GM18508 (cell line): ENCODE results near the gene ALDH4A1.
"Not testable (repeated sequence)": the region's sequence is repeated elsewhere in the genome, so short reads cannot be mapped to it uniquely, and the experiment has no call there.

ENCODE experiments used
- ATAC-seq: cut with Tn5 transposase; IDR thresholded peaks from one replicate; pipeline ENCODE4 v1.9.1; 2021; ENCODE audit warnings: moderate number of reproducible peaks; ENCODE audit not compliant: insufficient read depth, unreplicated experiment

ALDH4A1 gene

GRCh38 chr1:18903291-18903756 is 969 bp upstream of the ALDH4A1 start:
- no peak for ATAC-seq

GRCh38 chr1:18901952-18902522 is 318 bp downstream of the ALDH4A1 start:
- ATAC-seq, result no peak

DNA sequence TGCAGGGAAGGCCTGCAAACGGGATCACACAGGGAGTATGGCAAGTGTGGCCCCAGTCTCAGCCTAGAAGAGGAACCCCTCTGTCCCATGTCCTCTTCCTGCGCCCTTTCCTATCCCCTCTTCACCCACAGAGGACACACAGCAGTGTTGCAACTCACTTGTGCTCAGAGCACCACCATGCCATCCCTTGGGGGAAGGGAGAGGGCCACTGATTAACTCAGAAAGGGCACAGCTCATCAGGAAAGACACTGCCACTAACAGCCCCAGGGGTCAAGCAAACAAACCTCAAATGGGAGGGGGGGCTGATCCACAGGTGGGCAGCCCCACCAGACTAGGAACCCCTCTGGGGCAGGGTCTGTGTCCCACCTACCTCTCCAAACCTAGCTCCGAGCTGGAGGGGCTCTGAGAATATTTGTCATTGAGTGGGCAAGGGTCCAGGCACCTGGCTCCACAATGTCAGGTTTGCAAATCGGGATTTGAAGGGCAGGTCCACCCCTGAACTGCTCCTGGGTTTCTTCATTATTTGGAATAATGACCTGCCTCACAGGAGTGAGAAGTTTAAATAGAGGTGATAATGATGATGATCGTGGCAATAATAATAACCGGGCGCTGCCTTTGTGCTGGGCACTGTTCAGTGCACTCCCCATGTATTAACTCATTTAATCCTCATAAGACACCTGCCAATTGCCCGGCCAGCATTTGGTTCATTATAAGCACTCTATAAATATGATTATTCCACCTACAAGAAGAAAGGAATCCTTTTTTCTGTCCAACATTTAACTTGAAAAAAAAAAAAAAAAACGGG is 1.0 kb downstream of the ALDH4A1 start:
- no peak for ATAC-seq

GRCh38 chr1:18900303-18900841 is 2.0 kb downstream of the ALDH4A1 start:
- ATAC-seq, result no peak

GRCh38 chr1:18899363-18900049 is 2.8 kb downstream of the ALDH4A1 start:
- ATAC-seq, result no peak

DNA sequence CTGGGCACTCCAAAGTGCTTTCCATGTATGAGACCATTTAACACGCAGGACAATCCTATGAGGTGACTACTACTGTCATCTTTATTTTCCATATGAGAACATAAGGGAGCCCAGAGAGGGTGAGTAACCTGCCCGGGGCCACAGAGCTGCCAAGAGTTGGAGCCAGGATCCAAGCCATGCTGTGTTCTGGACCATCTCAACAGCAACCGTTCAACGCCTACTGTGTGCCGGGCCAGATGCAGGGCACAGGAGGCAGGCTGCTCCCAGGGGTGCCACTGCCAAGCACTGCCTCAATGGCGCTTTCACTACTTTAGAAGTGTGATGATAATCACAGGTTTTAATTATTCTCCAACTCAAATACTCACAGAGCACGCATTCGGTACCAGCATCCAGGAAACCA is 3.8 kb downstream of the ALDH4A1 start:
- ATAC-seq, result no peak

- ATAC-seq, result no peak
These were observed 7.0 kb downstream of the ALDH4A1 start for GRCh38 chr1:18895317-18895716.

DNA sequence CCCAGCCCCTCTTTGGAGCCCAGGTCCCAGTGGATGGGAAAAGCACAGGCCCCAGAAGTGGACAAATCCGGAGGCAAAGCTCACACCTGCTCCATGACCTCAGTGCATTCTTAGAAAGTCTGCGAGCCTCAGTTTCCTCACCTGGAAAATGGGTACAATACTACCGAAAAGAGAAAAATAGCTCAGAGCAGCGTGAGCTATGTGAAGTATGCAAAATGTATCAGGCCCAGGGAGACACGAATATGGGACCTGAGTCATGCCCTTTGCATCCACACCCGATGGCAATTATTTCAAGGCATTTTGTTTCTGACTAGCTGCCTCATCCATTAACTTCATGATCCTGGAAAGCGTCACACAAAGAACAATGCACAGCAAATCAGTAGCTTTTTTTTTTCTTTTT is 9.2 kb downstream of the ALDH4A1 start:
- no peak for ATAC-seq

DNA sequence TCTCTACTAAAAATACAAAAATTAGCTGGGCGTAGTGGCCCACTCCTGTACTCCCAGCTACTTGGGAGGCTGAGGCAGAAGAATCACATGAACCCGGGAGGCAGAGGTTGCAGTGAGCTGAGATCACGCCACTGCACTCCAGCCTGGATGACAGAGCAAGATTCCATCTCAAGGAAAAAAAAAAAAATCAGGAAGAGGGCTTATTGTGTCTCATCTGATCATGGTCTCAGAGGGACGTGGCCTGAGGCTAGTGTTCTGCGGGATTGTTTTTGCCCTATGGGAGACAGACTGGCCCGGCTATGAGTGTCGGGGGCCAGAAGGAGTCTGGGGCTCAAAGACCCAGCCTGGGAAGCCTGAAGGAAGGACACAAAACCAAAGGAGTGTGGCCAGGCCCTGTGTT is 10.5 kb downstream of the ALDH4A1 start:
- not testable (repeated sequence) for ATAC-seq

DNA sequence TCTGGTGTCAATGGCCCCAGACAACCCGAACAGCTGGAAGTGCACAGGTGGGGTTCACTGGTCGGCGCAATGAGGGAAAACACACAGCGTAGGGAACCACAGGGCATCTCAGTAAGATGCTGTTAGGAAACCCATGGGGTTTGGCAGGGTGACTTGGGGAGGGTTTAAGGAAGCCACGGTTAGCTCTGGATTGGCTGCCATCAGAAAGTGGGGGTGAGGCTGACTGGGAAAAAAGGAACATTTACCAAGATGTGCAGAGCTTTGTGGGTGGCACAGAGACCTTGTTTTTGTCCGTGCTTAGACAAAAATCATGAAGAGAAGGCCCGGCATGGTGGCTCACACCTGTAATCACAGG is 11.0 kb downstream of the ALDH4A1 start:
- ATAC-seq, result no peak

GRCh38 chr1:18890706-18891425 is 11.5 kb downstream of the ALDH4A1 start:
- ATAC-seq, result no peak

DNA sequence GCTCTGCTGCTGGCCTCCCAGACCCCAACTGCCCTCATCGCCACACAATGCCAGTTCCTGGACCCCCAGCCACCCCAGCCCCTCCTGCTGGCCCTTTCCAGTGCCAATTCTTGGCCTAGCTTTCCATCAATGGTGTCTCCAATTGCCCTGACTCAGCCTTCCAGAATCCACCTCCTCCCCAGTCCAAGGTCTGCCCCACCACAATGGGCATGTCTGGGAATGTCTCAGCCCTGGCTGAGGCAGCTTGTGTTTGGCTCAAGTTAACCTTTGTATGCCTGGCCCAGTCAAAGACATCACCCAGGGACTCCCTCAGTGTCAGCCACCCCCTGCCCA is 16.4 kb downstream of the ALDH4A1 start:
- no peak for ATAC-seq

- ATAC-seq, result no peak
These were observed 16.9 kb downstream of the ALDH4A1 start for GRCh38 chr1:18885311-18886002.

DNA sequence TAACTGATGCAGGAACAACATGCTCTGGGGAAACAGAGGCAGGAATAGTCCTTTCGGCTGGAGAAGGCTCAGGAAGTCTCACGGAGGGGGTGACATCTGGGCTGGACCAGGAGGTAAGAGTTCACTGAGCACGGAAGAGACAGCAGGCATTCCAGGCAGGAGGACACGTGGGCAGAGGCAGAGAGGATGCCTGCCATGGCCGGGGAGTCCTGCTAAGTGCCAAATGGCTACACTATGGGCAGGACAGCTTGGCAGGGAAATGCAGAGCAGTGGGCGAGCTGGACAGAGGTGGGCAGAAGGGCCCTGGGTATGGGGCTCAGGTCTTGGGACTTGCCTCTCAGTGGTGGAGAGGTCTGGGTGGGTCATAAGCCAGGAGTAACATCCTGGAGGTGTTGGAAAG is 17.6 kb downstream of the ALDH4A1 start:
- no peak for ATAC-seq

DNA sequence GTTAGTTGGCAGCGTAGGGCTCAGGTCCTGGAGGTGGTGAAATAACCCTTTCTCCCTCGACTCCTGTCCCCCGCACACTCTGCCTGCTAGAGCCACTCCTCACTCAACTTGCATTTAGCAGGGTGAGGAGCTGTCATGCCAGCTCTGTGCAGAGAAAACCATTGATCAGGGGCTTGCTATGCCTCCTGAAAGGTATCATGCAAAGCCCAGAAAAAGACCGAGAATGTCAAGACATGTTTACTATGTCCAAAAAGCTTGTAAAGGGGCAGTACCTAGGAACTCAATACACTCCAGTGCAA is 18.0 kb downstream of the ALDH4A1 start:
- ATAC-seq, result no peak

DNA sequence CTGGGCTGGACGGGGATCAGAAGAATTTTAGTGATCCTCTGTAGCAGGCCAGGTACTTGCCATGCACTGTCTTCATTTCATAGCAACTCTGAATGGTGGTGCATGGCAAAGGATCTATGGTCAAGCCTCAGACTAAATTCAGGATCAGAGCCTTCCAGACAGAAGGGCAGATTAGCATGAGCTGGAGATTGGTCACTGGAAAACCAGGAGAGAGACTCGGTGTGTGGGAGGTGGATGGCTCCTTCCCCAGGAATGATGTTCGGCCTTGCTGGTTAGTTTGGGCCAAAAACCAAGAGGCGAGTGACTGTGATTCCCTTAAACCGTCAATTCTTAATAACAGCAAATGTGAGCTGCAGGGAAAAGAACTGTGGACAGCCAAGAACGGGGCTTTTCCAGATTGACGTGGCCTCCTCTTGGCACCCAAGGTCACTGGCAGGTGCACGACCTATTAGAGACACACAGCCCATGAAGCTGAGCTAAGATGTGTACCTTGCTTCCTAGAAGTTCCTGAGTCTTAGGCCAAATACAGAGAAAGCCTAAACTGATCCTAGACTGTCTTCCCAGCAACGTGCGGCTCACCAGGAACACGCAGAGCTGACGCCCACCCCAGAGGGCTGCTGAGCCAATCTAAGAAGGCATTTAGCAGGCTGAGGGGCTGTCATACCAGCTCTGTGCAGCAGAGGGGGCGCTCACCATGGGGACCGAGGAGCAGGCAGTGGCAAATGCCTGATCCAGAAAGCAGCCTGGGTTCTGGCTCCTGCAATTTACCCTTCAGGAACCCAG is 18.5 kb downstream of the ALDH4A1 start:
- ATAC-seq, result no peak

DNA sequence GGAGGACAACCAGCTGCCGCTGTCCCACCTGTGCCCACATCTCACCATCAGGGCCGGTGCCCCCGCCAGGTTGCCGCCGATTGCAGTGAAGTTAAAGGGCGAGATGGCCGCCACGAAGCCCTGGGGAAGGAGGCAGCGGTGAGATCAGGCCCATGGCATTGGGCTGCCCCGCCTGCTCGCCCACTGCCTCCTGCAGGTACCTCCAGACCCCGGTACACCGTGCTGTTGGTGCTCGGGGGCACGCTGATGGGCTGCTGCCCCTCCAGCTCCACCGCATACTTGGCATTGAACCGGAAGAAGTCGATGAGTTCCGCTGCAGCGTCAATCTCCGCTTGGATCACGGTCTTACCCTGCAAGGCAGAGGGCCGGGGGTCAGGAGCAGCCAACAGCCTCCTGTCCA is 19.3 kb downstream of the ALDH4A1 start:
- no peak for ATAC-seq

DNA sequence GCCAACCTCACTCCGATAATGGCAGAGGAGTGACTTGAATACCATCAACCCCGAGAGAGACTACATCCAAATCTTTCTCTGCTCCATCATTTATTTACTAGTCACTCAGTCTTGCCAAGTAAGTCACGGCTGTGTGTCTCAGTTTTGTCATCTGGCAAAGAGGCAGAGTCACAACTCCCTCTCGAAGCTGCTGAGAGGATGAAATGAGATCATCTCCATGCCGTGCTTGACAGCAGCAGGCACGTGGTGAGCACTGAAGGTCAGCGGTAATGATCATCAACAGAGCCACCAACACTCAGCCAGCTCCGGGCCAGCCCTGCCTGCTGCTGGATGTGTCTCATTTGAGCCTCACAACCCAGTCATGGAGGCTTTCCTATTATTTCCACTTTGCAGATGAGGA is 19.9 kb downstream of the ALDH4A1 start:
- ATAC-seq, result no peak

GRCh38 chr1:18881642-18882431 is 20.5 kb downstream of the ALDH4A1 start:
- no peak for ATAC-seq
